ENCODE measurements around the gene ZFAND6.
"Not testable (repeated sequence)": the region's sequence is repeated elsewhere in the genome, so short reads cannot be mapped to it uniquely, and the experiment has no call there.

The ZFAND6 gene

DNA sequence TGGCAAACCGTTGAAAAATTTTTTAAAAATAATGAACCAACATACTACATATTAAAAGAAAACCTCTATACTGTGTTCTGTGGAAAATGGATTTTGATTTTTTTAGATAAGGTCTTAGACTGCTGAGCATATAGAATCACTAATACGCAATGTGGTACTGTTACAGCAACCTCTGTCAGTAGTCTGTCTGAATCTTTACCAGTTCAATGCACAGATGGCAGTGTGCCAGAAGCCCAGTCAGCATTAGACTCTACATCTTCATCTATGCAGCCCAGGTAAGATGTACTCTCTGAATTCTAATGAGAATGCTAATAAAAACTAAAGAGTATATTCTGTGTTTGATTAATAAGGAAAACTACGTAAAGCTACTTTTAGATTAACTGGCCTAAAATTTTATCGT, 62.1 kb downstream of the ZFAND6 start:
- TF ChIP-seq, protein P1, sequence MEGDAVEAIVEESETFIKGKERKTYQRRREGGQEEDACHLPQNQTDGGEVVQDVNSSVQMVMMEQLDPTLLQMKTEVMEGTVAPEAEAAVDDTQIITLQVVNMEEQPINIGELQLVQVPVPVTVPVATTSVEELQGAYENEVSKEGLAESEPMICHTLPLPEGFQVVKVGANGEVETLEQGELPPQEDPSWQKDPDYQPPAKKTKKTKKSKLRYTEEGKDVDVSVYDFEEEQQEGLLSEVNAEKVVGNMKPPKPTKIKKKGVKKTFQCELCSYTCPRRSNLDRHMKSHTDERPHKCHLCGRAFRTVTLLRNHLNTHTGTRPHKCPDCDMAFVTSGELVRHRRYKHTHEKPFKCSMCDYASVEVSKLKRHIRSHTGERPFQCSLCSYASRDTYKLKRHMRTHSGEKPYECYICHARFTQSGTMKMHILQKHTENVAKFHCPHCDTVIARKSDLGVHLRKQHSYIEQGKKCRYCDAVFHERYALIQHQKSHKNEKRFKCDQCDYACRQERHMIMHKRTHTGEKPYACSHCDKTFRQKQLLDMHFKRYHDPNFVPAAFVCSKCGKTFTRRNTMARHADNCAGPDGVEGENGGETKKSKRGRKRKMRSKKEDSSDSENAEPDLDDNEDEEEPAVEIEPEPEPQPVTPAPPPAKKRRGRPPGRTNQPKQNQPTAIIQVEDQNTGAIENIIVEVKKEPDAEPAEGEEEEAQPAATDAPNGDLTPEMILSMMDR (IDR thresholded peaks at IDR 0.05) = no peak
- Histone ChIP-seq H3K27me3 (no peaks in the 10 kb centered on the region), H3K27ac (no peak overlapping the region), H3K4me1 (no peaks in the 10 kb centered on the region), H3K9me3 (no peaks in the 10 kb centered on the region), H3K36me3 (peaks cover 8 to 24% (median 18%) of the 10 kb centered on the region in 3 donors), H3K4me3 (no peak overlapping the region)
- no peak for DNase-seq
- intact Hi-C loops (cut with DNase I; ENCODE audit: low total_unique reads) = no loop called here

GRCh38 chr15:80123034-80123433, 63.6 kb downstream of the ZFAND6 start:
- DNase-seq = no peak
- intact Hi-C loops (cut with DNase I; ENCODE audit: low total_unique reads) = no loop called here
- H3K4me3 ChIP-seq = no peak overlapping the region
- no peaks in the 10 kb centered on the region for H3K4me1 ChIP-seq
- H3K27me3 ChIP-seq = no peaks in the 10 kb centered on the region
- H3K9me3 ChIP-seq = no peaks in the 10 kb centered on the region
- no peak overlapping the region for H3K27ac ChIP-seq
- peaks cover 12 to 26% (median 22%) of the 10 kb centered on the region in 3 donors for H3K36me3 ChIP-seq
- TF ChIP-seq, protein P1 (IDR thresholded peaks at IDR 0.05) = no peak

DNA sequence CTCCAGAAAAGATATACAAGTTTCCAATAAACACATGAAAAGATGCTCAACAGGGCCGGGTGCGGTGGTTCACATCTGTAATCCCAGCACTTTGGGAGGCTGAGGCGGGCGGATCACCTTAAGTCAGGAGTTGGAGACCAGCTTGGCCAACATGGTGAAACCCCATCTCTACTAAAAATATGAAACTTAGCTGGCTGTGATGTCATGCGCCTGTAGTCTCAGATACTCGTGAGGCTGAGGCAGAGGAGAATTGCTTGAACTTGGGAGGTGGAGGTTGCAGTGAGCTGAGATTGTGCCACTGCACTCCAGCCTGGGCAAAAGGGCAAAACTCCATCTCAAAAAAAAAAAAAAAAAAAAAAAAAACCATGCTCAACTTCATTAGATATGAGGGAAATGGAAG, 67.8 kb downstream of the ZFAND6 start:
- intact Hi-C loops (cut with DNase I; ENCODE audit: low total_unique reads); H3K27me3 ChIP-seq; H3K4me3 ChIP-seq; H3K27ac ChIP-seq; H3K4me1 ChIP-seq; DNase-seq; H3K9me3 ChIP-seq: not testable (repeated sequence)
- H3K36me3 ChIP-seq = peaks cover 22 to 39% (median 33%) of the 10 kb centered on the region in 3 donors

DNA sequence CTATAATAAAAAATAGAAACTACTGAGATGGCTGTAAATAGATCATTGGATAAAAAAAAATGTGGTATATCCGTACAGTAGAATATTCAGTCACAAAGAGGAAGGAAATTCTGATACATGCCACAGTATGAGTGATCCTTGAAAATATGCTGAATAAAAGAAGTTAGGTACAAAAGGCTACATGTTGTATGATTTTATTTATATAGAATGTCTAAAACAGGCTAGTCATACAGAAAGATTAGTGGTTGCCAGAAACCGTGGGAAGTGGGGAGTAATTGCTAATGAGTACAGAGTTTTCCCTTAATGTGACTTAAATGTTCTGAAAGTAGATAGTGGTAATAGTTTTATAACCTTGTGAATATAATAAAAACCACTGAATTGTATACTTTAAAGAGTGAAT, 68.4 kb downstream of the ZFAND6 start:
- DNase-seq = no peak
- no peak overlapping the region for H3K27ac ChIP-seq
- H3K36me3 ChIP-seq = peaks cover 28 to 37% (median 33%) of the 10 kb centered on the region in 3 donors
- H3K9me3 ChIP-seq = no peaks in the 10 kb centered on the region
- H3K4me1 ChIP-seq = no peaks in the 10 kb centered on the region
- H3K27me3 ChIP-seq = no peaks in the 10 kb centered on the region
- H3K4me3 ChIP-seq = no peak overlapping the region
- intact Hi-C loops (cut with DNase I; ENCODE audit: low total_unique reads) = no loop called here
- TF ChIP-seq, protein P1 (IDR thresholded peaks at IDR 0.05) = no peak

- Histone ChIP-seq H3K4me3 (no peak overlapping the region), H3K4me1 (no peaks in the 10 kb centered on the region), H3K27ac (no peak overlapping the region), H3K36me3 (peaks cover 34 to 55% (median 35%) of the 10 kb centered on the region in 3 donors), H3K9me3 (no peaks in the 10 kb centered on the region), H3K27me3 (no peaks in the 10 kb centered on the region)
- TF ChIP-seq, protein P1 (IDR thresholded peaks at IDR 0.05) = no peak
- no peak for DNase-seq
- intact Hi-C loops (cut with DNase I; ENCODE audit: low total_unique reads) = no loop called here
Measured at GRCh38 chr15:80132382-80132781, 72.9 kb downstream of the ZFAND6 start.

GRCh38 chr15:80136854-80137253, 77.4 kb downstream of the ZFAND6 start:
- TF ChIP-seq, protein P1 (IDR thresholded peaks at IDR 0.05) = no peak
- peaks cover 28 to 48% (median 32%) of the 10 kb centered on the region in 3 donors for H3K36me3 ChIP-seq

More at GRCh38 chr15:80136854-80137253, 77.4 kb downstream of the ZFAND6 start:
- no peak overlapping the region for H3K4me3 ChIP-seq
- no peaks in the 10 kb centered on the region for H3K9me3 ChIP-seq
- no peak overlapping the region for H3K27ac ChIP-seq
- DNase-seq = no peak
- no peaks in the 10 kb centered on the region for H3K27me3 ChIP-seq
- intact Hi-C loops (cut with DNase I; ENCODE audit: low total_unique reads) = no loop called here
- no peaks in the 10 kb centered on the region for H3K4me1 ChIP-seq

All from tibial artery (tissue), 4 donors.